HG03097 (cell line): Measurements from ENCODE around the gene VWA5B1.

Source experiments
- ATAC-seq: cut with Tn5 transposase; IDR thresholded peaks from one replicate; pipeline ENCODE4 v1.9.1; 2021; ENCODE audit not compliant: unreplicated experiment, low FRiP score

Gene VWA5B1

DNA sequence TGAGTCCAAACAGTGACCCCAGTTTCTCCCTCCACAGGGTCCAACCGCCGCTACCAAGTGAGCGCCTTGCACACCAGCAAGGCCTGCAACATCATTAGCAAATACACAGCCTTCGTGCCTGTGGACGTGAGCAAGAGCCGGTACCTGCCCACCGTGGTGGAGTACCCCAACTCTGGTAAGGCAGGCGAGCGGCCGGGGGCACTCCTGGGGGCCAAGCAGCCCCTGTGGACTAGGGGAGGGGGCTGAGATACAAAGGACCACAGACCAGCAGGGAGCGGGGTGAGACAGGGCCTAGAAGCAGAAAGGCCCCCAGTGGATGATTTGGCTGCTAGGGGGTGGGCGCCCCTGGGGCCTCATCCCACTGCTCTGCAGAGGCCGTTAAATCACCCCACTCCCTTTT lies 54.7 kb downstream of the VWA5B1 start:
- ATAC-seq = no peak

DNA sequence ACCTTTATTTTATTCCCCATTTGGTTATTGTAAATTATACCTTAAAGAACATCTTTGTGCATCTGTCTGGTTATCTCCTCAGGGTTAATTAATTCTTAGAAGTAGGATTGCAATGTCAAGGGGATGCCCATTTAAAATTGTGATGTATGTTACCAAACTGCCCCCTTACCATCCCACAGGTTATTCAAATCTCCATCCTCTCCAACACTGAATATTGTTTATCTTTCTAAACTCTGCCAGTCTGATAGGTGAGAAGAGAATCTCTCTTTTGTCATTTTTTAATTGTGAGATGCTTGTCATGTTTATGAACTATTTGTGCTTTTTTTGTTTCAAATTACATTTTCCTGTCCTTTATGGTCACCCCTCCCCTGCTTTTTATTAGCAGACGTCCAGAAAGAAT lies 55.8 kb downstream of the VWA5B1 start:
- ATAC-seq = no peak

DNA sequence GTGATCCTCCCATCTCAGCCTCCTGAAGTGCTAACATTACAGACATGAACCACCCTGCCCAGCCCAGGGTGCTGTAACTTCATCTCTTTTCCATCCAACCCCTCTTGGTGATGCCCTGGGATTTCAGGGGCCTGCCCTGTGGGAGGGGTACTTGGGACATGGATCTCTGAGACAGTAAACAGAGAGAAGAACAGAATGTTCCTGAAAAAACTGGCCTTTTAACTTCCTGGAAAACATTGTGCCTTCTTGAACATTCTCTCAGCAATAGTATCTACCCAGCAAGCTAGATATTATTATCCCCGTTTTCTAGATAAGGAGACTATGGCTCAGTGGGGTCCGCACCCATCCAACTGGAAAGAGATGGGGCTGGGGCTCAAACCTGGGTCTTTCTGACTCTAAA lies 57.0 kb downstream of the VWA5B1 start:
- ATAC-seq = no peak

DNA sequence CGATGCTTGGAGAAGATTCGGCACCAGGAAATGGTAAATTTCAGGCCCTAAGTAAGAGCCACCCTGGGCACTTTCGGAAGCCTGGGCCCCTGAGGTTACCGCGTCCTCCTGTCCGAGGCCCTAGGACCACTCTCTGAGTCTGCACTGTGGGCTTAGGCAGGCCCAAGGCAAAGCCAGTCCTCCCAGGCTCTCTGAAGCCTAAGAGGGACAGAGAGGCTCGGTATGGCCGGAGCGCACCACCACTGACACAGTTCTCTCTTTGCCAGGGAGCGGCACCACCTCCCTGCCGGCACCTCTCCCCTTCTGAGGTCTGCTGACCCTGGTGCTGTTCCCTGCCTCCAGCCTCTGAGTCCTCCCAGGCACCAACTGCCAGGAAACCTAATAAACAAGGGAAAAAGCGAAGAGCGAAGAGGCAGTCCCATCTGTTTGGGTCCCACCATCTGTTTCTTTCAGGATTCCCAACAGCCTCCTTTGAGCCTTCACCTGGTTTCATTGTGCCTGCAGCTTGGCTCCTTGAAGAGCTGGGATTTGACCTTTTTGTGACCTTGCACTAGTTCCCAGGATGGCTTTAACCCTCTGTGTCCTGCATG lies 57.7 kb downstream of the VWA5B1 start:
- no peak for ATAC-seq

DNA sequence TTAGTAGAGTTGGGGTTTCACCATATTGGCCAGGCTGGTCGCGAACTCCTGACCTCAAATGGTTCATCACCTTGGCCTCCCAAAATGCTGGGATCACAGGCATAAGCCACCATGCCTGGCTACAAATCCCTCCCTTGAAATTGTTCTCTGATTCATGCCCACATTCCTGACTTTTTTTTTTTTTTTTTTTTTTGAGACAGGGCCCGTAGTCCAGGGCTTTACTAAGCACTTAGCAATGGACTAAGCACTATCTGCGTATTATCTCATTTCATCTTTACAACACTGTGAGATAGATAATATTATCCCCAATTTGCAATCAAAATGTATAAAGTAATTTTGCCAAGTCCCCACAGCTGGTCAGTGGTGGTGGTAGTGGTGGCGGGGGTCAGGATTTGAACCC lies 58.9 kb downstream of the VWA5B1 start:
- ATAC-seq = no peak

DNA sequence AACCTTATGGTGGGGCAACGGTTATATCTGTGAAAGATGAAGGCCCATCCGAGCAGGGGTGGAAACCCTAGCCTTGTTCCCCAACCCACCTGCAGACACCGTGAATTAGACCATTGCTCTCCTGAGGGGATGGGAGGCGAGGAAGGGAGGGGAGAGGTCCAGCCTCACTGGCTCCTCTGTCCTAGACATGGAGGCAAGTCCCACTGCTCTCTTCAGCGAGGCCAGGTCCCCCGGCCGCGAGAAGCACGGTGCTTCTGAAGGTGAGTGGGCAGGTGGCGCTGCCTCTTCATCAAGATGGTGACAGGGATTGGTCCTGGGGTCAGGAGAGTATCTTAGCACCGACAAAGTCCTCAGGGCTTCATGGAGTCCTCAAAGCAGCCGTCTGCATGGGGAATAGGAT lies 59.3 kb downstream of the VWA5B1 start:
- ATAC-seq = no peak

DNA sequence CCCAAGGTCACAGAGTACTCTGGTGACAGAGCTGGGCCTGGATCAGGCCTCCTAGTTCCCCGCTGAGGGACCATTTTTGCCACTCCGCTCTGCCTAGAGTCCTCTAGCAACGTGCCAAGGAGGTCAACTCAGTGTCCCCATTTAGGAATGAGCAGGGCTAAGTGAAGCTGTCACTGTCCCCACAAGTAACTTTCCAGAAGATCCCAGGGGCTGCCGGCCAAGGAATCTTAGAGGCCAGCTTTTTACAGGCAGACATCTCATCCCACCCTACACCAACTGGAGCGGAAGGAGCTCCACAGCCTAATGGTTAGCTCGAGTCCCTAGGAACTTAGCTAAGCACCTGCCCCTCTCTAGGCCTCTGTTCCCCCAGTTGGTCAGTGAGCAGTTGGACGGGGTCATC lies 59.7 kb downstream of the VWA5B1 start:
- ATAC-seq = no peak

DNA sequence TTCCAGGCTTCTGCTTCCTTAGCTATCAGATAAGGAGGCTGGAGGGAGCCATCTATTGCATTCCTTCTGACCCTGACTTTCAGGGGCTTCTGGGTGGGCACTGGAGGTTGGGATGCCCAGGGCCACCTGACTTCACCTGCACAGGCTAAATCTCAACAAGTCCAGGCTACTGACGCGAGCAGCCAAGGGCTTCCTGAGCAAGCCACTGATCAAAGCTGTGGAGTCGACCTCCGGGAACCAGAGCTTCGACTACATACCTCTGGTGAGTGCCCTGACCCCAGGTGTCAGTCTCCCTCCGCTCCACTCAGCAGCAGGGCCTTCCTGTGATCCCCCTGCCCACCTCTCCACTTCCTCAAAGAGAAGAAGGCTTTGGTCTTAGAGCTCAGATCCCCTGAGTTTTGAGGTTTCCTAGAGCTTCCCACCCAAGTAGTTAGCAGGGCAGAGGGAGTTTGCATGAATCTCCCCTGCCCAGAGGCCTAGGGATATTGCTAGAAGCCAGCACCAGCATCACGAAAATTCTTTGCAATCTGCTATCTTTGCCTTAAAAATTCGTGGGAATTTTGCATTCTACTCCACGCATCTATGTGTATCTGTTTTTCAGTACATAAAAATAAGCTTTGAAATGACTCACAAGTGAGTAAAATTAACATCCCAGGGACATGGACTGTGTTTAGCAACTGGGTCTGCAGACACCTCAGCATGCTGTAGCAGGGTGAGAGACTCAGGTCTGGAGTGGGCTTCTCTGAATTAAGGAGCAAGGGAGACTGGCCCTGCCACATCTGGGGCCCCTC lies 61.4 kb downstream of the VWA5B1 start:
- no peak for ATAC-seq

DNA sequence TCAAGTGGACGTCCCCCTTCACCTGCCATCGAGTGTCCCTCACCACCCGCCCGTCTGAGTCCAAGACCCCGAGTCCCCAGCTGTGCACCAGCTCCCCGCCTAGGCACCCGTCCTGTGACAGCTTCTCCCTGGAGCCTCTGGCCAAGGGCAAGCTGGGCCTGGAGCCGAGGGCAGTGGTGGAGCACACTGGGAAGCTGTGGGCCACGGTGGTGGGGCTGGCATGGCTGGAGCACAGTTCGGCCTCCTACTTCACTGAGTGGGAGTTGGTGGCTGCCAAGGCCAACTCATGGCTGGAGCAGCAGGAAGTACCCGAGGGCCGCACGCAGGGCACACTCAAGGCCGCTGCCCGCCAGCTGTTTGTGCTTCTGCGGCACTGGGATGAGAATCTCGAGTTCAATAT lies 63.2 kb downstream of the VWA5B1 start:
- no peak for ATAC-seq

DNA sequence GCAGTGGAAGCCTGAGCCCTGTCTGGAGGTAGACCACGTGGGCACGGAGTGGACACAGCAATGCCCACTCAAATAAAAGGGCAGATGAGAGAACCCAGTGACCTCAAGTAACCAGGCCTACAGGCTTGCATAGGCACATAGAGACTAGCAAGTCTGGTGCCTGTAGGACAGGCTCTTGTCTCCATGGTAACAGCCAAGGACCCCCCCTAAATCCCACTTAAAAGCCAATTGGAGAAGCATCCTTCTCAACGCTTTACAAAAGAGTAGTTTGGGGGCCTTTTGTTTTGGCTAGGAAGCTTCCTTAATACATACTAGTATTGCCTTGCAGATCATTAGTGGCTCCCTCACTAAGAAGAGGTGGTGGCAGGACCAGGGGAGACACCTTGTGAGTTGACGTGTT lies 63.9 kb downstream of the VWA5B1 start:
- ATAC-seq = no peak

DNA sequence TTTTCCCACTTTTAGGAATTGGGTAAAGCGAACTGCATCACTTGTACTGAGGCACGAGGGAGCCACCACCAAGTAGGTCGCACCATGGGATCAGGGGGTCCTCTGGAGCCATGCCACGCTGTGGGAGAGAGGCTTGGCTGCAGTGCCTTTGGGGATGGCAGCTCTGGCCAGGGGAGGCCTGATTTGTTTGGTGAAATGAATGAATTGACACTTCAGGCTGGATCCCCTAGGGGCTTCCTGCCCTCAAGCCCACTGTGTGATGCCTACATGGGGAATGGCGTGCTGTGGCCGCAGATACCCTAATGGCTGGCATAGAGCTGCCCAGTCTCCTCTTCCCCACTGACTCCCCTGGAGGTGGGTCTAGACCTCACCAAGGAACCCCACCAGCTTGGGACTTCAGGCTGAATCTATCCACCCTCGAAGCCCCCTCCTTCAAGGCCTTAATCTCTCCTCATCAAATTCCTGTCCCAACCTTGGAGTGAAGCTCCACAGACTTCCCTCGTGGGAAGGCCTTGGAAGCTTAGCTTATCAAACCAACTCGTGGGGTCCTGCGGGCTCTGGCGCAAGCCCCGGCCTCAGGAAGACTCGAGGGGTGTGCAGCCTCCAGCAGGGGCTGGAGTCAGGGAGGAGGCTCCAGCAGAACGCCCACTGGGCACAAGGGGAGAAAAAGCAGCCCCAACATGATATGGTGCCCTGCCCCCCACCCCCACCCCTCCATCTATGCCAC lies 64.6 kb downstream of the VWA5B1 start:
- no peak for ATAC-seq

DNA sequence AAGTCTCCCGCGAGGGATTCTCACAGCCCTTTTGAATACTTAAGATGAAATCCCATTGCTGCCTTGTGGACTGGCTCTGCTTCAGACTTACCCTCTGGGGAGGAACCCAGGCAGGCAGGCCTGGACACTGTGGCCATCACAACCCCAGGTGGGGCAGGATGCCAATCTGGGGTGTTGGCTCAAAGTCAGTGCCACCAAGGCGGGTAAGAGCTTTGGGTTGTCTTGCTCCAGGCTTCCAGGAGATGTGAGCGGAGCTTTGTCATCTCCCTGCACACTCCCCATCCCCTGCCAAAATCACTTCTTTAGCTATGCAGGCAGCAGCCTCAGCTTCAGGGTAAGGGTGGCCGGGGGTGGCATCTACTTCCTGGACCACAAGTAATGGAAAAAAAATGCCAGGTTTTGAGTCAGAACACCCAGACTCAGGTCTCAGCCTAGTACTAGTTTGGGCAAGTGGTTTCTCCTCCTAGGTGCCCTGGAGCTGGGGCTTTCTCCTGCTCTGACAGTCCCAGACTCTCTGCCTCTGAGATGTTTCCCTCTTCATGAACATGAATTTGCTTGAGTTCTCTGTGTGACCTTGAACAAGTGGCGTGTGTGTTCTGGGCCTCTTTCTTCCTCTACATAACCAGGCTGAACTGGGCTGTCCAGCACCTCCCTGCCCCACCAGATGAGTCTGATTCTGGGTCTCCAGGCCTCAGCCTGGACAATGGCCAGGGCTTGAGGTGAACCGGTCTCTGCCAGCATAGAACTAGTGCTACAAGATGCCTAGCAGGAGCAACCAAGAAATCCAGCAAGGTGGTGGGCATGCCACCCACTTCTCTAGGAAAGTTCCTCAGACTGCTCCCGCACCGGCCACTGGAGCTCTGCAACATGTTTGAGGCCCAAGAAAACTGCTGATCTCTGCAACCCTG lies 65.4 kb downstream of the VWA5B1 start:
- ATAC-seq = no peak

DNA sequence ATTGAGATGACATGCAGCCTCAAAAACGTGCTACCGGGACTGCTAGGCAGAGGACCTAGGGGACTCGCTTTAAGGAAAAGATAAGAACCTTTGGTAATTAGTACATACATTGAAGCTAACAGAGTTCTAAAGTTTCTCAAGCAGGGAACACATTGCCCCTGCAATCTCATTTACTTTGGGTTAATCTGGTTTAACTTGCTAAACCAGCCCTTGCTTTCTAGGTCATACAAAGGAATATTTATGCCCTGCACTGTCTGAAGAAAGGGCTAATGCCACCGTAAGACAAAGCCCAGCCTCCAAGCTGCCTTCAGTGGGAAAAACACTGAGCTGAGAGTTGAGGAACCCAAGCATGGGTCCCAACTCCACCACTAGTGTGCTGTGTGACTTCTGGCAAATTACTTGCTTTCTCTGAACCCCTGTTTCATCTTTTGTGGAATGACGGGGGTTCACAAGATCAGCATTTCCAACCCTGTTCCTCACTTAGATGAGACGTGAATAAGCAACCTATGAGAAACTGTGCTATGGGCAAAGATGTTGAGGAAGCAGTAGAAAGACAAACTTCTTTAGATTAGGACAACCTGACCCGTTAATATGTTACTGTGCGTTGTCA lies 66.3 kb downstream of the VWA5B1 start:
- no peak for ATAC-seq

DNA sequence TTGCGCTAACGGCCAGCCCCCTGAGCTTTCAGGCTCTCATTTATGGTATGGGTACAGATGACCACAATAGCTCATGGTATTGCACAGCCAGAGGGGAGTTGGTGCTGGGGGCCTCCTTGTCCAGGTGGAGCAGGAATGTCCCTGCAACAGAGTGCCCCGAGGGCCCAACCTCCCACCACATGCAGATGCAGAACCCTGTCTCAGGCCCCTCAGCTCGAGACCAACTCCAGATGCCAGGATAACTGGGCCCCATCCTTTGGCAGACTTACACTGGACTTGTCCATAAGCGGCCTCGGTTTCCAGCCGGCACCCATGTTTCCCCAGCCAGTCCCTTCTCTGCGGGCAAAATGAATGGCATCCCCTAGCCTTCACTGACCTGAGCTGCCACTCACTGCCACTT lies 67.1 kb downstream of the VWA5B1 start:
- ATAC-seq = no peak

DNA sequence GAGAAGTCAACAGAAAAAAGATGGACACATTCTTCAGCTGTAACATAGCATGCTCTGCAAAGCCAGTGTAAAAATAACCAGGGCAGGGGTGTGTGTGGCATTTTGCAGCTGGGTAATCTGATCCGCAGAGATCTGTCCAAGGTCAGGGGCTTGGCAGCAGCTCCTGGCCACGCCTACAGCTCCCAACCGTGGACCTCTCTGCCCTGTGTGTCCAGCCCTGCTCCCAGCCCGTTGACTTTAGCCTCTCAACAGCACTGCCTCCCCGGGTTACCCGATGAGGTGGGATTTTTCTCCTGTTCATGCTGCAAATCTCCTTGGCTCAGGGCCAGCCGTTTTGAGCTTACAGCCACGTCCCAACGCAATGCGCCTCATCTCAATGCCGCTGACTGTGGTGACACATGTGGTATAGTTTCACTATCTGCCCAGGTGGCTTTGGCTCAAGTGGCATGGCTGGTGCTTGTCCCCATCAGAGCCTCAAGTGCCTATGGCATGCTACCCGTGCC lies 68.1 kb downstream of the VWA5B1 start:
- no peak for ATAC-seq

DNA sequence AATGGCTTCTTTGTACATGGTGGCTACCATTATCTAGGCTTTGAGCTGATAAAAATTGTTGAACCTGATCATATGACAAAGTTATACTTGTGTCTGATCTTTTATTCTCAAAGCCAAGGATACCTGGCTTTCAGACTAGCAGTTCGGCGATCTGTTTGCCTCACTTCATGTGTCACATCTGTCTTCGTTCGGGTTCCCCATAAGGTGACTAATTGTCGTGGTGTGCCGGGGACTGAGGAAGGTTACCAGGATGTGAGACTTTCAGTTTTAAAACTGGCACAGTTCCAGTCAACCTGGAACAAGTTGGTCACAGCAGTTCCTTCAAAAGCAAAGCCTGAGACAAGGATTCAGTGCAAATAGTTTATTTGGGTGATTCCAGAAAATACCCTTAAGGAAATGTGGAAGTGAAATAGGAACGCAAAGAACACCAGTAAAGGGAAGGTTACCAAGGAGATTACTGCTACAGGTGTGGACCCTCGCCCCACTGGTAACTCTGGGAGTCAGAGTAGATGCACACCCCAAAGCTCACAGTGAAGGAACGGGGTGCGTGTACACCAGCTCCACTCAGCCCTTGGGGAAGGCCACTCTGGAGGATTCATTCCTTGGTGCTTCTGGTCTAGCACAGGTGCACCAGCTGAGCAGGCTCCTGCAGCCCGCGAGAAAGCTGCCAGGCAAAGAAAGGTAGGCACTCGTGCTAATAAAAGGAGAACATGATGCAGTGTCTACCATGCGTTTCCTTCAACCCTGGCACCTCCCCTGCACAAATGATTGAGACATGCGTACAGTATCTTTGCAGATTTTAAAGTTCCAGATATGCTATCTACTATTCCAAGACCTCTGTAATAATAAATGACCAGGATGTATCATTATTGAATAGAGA lies 69.0 kb downstream of the VWA5B1 start:
- no peak for ATAC-seq

DNA sequence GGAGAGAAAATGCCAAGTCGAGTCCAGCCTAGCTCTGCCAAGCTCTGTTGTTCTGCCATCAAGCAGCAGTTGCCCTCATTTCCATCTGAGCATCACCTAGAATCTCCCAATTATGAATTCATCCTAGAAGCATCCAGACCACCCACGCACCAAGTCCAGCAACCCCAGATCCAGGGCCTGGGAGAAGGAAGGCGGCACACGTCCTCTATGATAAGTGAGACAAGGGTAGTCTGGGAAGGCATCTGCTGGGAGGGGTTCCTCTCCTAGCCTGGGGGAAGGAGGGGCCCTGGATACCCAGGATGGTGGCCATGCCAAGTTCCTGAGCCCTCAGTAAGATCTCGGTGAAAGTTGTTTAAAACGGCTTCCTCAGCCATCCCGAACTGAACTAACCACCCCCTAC lies 70.7 kb downstream of the VWA5B1 start:
- no peak for ATAC-seq

DNA sequence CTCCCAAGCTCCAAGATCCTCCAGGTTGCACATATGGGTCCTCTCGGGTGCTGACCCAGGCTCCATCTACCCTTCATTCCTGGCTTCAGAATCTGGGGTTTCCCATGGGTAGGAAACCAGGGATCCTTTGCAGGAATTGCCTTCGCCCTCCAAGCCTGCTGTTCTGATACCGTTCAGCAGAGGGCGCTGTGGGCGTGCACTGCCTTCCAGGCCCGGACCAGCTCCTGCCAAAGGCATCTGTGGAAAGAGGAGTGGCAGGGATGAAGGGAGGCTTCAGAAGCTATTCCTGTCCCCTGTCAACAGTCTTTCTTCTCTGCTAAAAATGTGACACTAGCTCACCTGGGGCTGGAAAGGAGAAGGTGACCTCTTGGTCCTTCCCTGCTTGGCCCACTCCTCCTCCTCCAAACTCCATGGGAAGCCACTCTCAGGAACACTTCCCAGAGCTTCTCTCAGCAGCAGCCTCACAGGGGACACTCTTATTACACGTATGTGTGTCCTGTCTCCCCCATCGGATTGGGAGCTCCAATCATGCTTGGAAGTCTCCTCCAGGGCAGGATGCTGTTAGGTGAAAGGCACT lies 71.2 kb downstream of the VWA5B1 start:
- ATAC-seq = no peak

DNA sequence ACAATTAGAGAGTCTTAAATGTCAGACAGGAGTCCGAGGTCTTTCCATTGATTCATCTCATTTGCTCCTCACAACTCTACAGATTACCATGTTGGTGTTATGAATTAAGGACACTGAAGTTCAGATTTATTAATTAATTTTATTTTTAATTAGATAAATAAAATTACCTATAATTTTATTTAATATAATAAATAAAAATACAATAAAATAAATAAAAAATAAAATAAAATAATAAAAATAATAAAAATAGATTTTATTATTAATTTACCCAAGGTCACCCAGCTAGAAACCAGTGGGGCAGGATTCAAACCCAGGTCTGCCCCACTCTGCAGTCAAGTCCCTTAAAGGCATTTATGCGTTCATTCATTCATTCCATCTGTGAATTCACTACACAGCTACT lies 72.2 kb downstream of the VWA5B1 start:
- no peak for ATAC-seq
